Endodermal cell (in vitro differentiated cells): ENCODE data around the gene APCDD1L. TPM values are rescaled to one million over a fixed set of nuclear protein-coding genes. Genes with fewer than 3 reads are reported as not detected.
A peak's percentile ranks its signal among the peaks of the same experiment; 100 is the strongest.

Experiments
- DNase-seq: peaks from one replicate; pipeline ENCODE4 v3.0.0-alpha.2; 2017
- H3K27ac ChIP-seq: 2 replicates; pipeline ENCODE4 v1.5.1; 2013; ENCODE audit warnings: mild to moderate bottlenecking, low read depth, low read length, moderate library complexity
- H3K27me3 ChIP-seq: 2 replicates; pipeline ENCODE4 v1.6.1; 2013; ENCODE audit warnings: mild to moderate bottlenecking, low read length, moderate library complexity; ENCODE audit not compliant: insufficient read depth, control insufficient read depth, poor library complexity, severe bottlenecking
- H3K36me3 ChIP-seq: 2 replicates; pipeline ENCODE4 v1.7.0; 2013; ENCODE audit warnings: mild to moderate bottlenecking, low read length, moderate library complexity; ENCODE audit not compliant: control insufficient read depth, insufficient read depth
- H3K4me1 ChIP-seq: one replicate; pipeline ENCODE4 v1.7.0; 2013; ENCODE audit warnings: low read length; ENCODE audit not compliant: control insufficient read depth, insufficient read depth
- H3K4me3 ChIP-seq: 2 replicates; pipeline ENCODE4 v1.5.1; 2013; ENCODE audit warnings: mild to moderate bottlenecking, low read length, moderate library complexity
- H3K9ac ChIP-seq: 2 replicates; pipeline ENCODE4 v1.6.1; 2013; ENCODE audit warnings: mild to moderate bottlenecking, low read length, moderate library complexity; ENCODE audit not compliant: poor library complexity, severe bottlenecking; ENCODE audit errors: extremely low read depth
- H3K9me3 ChIP-seq: 2 replicates; pipeline ENCODE4 v1.6.1; 2013; ENCODE audit warnings: mild to moderate bottlenecking, low read length, moderate library complexity; ENCODE audit not compliant: control insufficient read depth
- H3K27ac Mint-ChIP-seq: 2 replicates; pipeline ENCODE4 v1.8.0; 2020; ENCODE audit warnings: mixed read lengths
- H3K27me3 Mint-ChIP-seq: 2 replicates; pipeline ENCODE4 v1.8.0; 2021; ENCODE audit warnings: mild to moderate bottlenecking, mixed read lengths; ENCODE audit not compliant: insufficient read depth
- H3K36me3 Mint-ChIP-seq: 2 replicates; pipeline ENCODE4 v1.8.0; 2020; ENCODE audit warnings: low read depth, mixed read lengths
- H3K4me1 Mint-ChIP-seq: 2 replicates; pipeline ENCODE4 v1.8.0; 2020; ENCODE audit warnings: mixed read lengths
- H3K4me3 Mint-ChIP-seq: 2 replicates; pipeline ENCODE4 v1.8.0; 2020; ENCODE audit warnings: mild to moderate bottlenecking, moderate library complexity, mixed read lengths
- H3K9me3 Mint-ChIP-seq: 2 replicates; pipeline ENCODE4 v1.8.0; 2020; ENCODE audit warnings: mild to moderate bottlenecking, mixed read lengths
- CTCF ChIP-seq: fragments of 200-600 bp; sonication (generic); conservative IDR thresholded peaks from 2 replicates; pipeline ENCODE4 v1.5.0; 2021; ENCODE audit warnings: antibody characterized with exemption, mild to moderate bottlenecking
- WGBS, 2 experiments: methylation state at CpG; one replicate each; pipeline versions ENCODE4 v1.1.5 to v1.1.7; 2013; ENCODE audit warnings: missing lambda C conversion rate in 2 of 2, mixed read lengths in 1 of 2; ENCODE audit not compliant: insufficient coverage in 1 of 2, insufficient read length in 1 of 2; 5-methylcytosine and 5-hydroxymethylcytosine counted together
- total RNA-seq, 2 donors: library from RNA; stranded (reverse); fragmentation: NEBNext Ultra II Directional in 1 of 2; extraction: Animal tissue kit (Norgen Biotek cat#: 25700) in 1 of 2; gene quantifications; 2 replicates in 1 of 2; 3 replicates in 1 of 2; pipeline ENCODE4 v1.2.1, GENCODE V29; 2021

The APCDD1L gene
- total RNA-seq, 2 donors from 2014 or later: 6.4 TPM

GRCh38 chr20:58466729-58467571, 48.2 kb downstream of the APCDD1L start:
- no peaks in the 10 kb centered on the region for H3K27me3 Mint-ChIP-seq
- Histone ChIP-seq H3K27ac (no peak overlapping the region), H3K9ac (no peak overlapping the region), H3K4me1 (no peaks in the 10 kb centered on the region), H3K36me3 (no peaks in the 10 kb centered on the region), H3K27me3 (no peaks in the 10 kb centered on the region), H3K4me3 (no peak overlapping the region), H3K9me3 (no peaks in the 10 kb centered on the region)
- WGBS, 2 experiments: 94 to 95% methylated on average over 40 to 68 of the region's 68 CpGs
- peak; percentile 59 for DNase-seq
- H3K4me1 Mint-ChIP-seq: peaks cover 19% of the 10 kb centered on the region
- no peak for TF ChIP-seq CTCF
- no peak overlapping the region for H3K4me3 Mint-ChIP-seq
- H3K27ac Mint-ChIP-seq: no peak overlapping the region
- H3K9me3 Mint-ChIP-seq: peaks cover 5% of the 10 kb centered on the region
- peaks cover 9% of the 10 kb centered on the region for H3K36me3 Mint-ChIP-seq

- Mint-ChIP-seq H3K4me1 (peaks cover 19% of the 10 kb centered on the region), H3K27ac (no peak overlapping the region), H3K27me3 (no peaks in the 10 kb centered on the region), H3K9me3 (peaks cover 5% of the 10 kb centered on the region), H3K4me3 (no peak overlapping the region), H3K36me3 (peaks cover 13% of the 10 kb centered on the region)
- peak; percentile 34 for DNase-seq
- H3K9me3 ChIP-seq: no peaks in the 10 kb centered on the region
- H3K27ac ChIP-seq: no peak overlapping the region
- no peak overlapping the region for H3K9ac ChIP-seq
- H3K4me1 ChIP-seq: no peaks in the 10 kb centered on the region
- no peak overlapping the region for H3K4me3 ChIP-seq
- 94 to 99% methylated on average over 22 to 27 of the region's 27 CpGs for WGBS, 2 experiments
- no peaks in the 10 kb centered on the region for H3K36me3 ChIP-seq
- no peaks in the 10 kb centered on the region for H3K27me3 ChIP-seq
- no peak for TF ChIP-seq CTCF
Observed at GRCh38 chr20:58466095-58466708, 49.0 kb downstream of the APCDD1L start.

- Mint-ChIP-seq H3K27ac (no peak overlapping the region), H3K9me3 (peaks cover 5% of the 10 kb centered on the region), H3K36me3 (peaks cover 13% of the 10 kb centered on the region), H3K27me3 (no peaks in the 10 kb centered on the region), H3K4me1 (peaks cover 19% of the 10 kb centered on the region), H3K4me3 (no peak overlapping the region)
- TF ChIP-seq CTCF: no peak
- Histone ChIP-seq H3K4me3 (no peak overlapping the region), H3K4me1 (no peaks in the 10 kb centered on the region), H3K27me3 (no peaks in the 10 kb centered on the region), H3K9ac (no peak overlapping the region), H3K27ac (no peak overlapping the region), H3K36me3 (no peaks in the 10 kb centered on the region), H3K9me3 (no peaks in the 10 kb centered on the region)
- DNase-seq: peak; percentile 25
- WGBS, 2 experiments: 79 to 86% methylated on average over 6 to 8 of the region's 8 CpGs
Observed at GRCh38 chr20:58464838-58465237, 50.4 kb downstream of the APCDD1L start.
